GM12872 (cell line): ENCODE results near the gene PRCD.

ENCODE experiments used
- TF ChIP-seq, protein P1 (sequence below): IDR thresholded peaks from 3 replicates; pipeline ENCODE4 v1.5.1; 2011; ENCODE audit warnings: low read depth, mild to moderate bottlenecking, low read length, moderate library complexity; ENCODE audit not compliant: insufficient read depth

Gene PRCD

DNA sequence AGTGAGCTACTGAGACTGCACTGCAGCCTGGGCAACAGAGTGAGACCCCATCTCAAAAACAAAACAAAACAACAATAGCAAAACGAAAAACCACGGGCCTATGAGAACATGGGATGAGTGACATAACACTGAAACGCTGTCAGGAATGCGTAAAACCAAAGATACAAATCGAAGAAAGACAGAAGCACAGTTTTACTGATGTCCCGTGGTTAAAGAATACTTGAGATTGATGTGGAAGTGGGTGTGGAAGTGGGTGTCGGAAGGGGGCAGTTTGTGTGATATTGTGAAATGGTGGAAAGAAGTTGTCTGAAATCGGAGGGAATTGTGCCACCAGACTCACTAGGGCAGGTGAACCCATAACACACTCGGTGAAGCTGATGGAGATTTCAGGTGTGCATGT is 36.3 kb downstream of the PRCD start:
- TF ChIP-seq, protein P1, sequence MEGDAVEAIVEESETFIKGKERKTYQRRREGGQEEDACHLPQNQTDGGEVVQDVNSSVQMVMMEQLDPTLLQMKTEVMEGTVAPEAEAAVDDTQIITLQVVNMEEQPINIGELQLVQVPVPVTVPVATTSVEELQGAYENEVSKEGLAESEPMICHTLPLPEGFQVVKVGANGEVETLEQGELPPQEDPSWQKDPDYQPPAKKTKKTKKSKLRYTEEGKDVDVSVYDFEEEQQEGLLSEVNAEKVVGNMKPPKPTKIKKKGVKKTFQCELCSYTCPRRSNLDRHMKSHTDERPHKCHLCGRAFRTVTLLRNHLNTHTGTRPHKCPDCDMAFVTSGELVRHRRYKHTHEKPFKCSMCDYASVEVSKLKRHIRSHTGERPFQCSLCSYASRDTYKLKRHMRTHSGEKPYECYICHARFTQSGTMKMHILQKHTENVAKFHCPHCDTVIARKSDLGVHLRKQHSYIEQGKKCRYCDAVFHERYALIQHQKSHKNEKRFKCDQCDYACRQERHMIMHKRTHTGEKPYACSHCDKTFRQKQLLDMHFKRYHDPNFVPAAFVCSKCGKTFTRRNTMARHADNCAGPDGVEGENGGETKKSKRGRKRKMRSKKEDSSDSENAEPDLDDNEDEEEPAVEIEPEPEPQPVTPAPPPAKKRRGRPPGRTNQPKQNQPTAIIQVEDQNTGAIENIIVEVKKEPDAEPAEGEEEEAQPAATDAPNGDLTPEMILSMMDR = no peak

GRCh38 chr17:76577876-76578275 is 38.0 kb downstream of the PRCD start:
- TF ChIP-seq, protein P1 = no peak

DNA sequence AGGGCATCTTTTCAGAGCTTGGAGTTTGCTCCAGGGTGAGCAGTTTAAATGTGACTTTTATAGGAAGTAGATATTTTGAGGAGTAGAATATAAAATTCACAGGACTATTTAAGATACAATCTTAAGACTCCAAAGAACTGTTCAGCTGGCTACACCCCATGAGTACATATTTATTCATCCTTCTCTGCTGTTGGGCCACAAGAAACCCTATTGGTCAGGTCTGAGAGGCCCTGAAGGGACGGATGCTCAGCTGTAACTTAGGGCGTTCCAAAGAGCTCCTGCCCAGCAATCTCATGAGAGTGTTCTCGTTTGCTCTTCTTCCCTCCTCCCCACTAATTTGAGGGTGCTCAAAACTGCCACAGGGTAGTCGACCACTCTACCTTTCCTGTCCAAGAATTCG is 38.5 kb downstream of the PRCD start:
- TF ChIP-seq, protein P1 = no peak

GRCh38 chr17:76579281-76579680 is 39.4 kb downstream of the PRCD start:
- TF ChIP-seq, protein P1 = no peak

- TF ChIP-seq, protein P1 = no peak
These were observed 41.7 kb downstream of the PRCD start for GRCh38 chr17:76581515-76581914.

DNA sequence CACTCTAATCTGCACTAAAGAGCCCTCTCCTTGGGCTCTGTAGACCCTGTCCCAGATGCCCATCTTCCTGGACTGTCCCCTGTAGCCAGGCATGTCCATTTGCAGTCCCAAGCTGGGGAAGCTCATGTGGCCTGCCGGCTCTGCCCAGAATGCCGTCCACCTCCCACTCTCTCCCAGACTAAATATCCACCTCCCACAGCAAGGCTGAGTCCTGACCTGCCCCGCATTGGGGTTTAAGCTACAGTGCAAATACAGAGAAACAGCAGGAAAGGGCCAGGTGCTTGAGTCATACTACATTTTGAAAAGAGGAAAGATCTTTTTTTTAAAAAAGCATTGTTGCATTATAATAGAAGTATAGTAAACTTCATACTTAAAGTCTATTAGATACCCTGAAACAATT is 42.8 kb downstream of the PRCD start:
- TF ChIP-seq, protein P1 = no peak

DNA sequence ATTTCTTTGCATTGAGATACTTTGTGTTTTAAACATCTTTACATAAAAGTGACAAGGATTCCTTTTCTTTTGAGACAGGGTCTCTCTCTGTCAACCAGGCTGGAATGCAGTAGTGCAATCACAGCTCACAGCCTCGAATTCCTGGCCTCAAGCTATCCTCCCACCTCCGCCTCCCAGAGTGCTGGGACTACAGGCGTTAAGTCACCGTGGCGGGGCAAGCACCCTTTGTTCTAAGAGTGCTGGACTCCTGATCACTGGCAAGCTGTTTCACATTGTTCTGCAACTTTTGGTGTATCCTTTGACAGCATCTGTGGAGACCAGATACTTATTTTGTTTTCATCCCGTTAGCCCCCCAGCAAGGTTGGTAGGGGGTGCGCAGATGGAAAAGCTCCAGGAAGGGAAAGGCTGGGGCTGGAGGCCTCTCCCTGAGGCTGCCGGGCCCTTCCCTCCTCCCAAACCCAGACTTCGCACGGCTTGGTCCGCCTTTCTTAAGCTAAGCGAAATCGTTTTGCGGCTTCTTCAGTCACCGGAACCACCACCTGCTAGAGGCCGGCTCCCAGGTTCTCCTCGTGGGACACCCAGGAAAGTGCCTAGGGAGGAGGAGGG is 44.7 kb downstream of the PRCD start:
- TF ChIP-seq, protein P1 = no peak
